Retina (tissue), 1 donor: ENCODE measurements around the gene FOXP4.
A peak's percentile ranks its signal among the peaks of the same experiment; 100 is the strongest.

ENCODE experiments used
- DNase-seq: peaks from one replicate; pipeline ENCODE4 v3.0.0-alpha.2; 2016

FOXP4 gene

GRCh38 chr6:41587131-41587879, 41.1 kb downstream of the FOXP4 start:
- DNase-seq: peak; percentile 78

DNA sequence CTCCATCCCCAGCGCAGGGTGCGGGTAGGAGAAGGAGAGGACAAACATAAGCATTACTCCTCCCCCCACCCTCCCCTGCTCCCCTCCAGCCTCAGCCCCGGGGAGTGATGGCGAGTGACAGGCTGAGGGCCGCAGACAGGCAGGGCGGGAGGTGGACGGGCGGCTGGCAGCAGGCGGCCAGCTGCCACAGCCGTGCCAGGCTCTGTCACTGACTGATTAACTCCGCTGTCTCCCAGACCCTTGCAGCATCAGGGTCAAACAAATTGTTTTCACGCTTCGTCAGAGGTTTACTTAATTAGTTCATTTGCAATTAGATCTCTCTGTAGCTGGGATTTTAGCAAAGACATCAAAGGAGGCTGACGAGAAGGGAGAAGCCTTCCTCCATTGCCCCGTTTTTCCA, 41.9 kb downstream of the FOXP4 start:
- peak; percentile 76 for DNase-seq

GRCh38 chr6:41589223-41589622, 43.0 kb downstream of the FOXP4 start:
- no peak for DNase-seq

GRCh38 chr6:41589636-41590622, 43.7 kb downstream of the FOXP4 start:
- DNase-seq: no peak

GRCh38 chr6:41591122-41591521, 44.9 kb downstream of the FOXP4 start:
- DNase-seq: no peak

DNA sequence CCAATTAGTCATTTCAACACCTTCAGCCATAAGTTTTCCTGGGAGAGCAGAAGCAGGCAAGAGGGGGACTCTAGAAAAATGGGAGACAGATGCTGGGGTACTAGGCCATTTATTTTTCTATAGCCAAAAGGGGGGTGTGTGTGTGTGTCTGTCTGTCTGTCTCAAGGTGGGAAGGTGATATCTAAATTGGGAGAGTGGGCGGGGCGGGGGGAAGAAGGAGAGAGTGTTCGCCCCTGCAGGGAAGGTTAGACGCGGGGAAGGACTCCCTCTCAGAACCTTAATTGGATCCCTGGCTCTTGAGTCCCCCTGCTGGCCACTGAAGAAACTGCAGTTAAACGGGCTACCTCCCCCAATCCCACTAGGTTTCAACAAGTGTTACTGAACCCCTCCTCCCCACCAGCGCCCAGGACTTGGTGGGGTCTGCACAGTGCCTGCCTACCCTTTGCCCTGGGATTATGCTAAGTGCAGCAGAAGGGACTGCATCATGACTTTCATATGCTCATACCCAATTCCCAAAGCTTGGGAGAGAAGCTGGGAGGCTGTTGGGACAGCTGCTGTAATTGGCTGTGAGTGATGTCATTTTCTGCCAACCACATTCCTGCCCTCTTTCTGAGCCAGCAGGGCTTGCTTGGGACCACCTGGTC, 45.8 kb downstream of the FOXP4 start:
- DNase-seq: peak; percentile 93

GRCh38 chr6:41593406-41593805, 47.2 kb downstream of the FOXP4 start:
- DNase-seq: peak; percentile 78

DNA sequence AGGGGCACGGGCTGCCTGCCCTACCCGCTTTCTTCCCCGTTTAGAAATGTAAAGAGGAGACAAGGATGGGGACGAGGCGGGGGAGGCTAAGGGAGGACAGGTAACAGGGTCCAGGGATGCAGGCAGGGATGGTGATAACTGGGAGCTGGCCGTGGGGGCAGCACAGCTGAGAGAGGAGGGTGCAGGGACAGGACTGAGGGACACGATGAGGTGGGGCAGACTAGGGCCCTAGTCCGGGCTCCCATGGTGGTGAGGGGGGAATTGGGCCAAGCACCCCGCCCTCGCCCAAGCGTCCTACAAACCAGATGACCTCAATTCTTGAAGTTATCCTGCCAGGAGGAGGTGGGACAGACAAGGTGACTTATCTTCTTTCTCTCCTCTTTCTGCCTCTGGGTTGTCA, 47.7 kb downstream of the FOXP4 start:
- DNase-seq: no peak

- no peak for DNase-seq
These were observed 48.1 kb downstream of the FOXP4 start for GRCh38 chr6:41594326-41594725.

DNA sequence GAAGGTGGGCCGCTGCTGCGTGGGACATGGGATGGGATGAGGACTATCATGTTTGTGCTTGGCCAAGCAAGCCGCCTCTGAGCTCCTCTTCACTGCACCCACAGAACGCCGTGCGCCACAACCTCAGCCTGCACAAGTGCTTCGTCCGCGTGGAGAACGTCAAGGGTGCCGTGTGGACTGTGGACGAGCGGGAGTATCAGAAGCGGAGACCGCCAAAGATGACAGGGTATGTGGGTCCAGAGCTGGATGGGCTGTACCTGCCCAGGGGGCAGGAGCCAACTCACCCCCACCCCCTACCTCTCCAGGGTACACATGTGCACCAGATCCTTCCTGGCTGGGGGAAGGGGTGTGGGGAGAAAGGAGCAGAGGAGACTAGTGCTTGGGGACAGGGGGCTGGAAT, 48.6 kb downstream of the FOXP4 start:
- no peak for DNase-seq

- DNase-seq: no peak
These were observed 49.0 kb downstream of the FOXP4 start for GRCh38 chr6:41595166-41595565.

DNA sequence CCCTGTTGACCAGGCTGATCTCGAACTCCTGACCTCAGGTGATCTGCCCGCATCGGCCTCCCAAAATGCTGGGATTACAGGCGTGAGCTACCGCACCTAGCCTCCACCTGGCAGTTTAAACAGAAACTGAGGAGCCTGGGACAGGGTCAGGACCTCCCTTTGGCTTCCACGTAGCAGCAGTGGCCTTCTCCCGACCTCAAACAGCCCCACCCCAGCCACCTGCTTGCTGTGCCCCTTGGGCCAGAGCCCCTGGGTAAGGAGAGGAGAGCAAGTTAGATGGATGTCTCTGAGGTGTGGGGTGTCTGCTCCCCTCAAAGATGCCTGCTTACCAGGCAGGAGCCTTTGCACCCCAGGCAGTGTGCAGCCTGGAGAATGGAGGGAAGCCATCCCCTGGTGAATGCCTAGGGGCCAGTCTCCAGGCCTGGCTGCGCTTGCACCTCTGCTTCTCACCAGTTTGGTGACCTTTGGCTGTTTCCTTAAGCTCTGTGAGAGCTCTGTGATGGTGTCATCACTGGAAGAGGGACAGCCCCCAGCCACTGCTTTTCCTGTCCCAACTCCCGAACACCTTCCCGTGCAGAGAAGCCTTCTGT, 50.0 kb downstream of the FOXP4 start:
- DNase-seq: no peak

DNA sequence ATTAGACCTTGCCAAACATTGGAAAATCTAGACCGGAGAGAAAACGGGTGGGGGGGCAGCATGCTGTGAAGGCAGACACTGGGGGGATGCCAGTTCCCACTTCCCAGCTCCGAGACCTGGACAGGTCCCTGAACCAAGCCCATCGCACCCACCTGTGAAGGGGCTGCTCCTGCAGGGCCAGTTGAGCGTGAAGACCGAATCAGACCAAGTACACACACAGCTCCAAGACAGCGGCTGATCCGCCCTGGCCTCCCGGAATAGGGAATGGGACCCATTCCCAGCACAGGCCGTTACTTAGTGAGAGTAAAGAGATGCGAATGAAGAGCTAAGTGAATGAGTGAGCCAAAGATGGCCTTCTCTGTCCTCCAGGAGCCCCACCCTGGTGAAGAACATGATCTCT, 50.6 kb downstream of the FOXP4 start:
- no peak for DNase-seq

- DNase-seq: no peak
These were observed 51.2 kb downstream of the FOXP4 start for GRCh38 chr6:41597246-41598000.

DNA sequence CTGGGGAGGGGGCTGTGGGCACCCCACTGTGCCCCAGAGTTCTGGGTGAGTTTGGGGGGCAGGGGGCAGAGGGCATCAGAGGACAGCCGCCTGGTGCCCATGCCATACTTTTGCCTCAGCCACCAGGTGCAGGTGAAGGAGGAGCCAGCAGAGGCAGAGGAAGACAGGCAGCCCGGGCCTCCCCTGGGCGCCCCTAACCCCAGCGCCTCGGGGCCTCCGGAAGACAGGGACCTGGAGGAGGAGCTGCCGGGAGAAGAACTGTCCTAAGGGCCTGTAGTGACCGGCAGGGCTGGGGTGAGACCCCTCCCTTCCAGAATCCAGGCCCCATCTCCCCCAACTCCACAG, 52.5 kb downstream of the FOXP4 start:
- DNase-seq: no peak

DNA sequence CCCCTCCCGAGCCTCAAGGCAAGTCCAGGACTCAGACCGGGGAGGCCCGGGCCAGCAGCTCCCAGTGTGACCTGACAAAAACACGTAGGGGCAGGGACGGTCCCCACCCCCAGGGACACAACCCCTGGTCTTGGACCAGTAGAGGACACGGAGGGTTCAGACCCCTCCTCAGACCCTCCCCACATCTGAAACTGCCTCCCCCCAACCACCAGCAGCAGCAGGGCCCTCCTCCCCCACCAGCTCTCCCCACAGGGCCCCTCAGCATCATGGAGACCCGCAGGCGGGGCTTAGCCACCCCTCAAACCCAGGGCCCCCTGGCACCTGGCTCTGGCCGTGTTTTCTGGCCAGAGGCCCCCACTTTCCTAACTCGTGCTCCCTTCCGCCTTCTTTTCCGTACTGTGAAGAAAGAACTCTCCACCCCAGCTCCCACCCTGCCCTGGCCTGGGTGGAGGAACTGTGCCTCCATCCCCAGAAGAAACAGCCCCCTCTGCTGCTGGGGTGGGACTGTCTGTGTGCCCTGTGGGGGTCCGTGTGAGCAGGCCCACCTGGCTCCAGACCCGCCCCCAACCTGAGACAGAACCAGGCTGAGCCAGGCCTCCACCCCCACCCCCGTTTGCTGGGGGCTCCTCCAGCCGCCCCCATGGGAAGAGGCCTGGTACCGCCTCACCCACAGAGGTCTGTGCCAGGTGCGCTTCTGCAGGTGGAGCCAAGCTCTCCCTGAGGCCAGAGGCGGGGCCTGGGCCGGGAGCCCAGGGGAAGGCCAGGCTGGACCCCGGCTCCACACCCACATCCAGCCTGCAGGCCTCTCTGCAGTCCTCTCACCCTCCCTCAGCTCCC, 53.1 kb downstream of the FOXP4 start:
- no peak for DNase-seq

GRCh38 chr6:41599852-41600445, 53.8 kb downstream of the FOXP4 start:
- peak; percentile 12 for DNase-seq

DNA sequence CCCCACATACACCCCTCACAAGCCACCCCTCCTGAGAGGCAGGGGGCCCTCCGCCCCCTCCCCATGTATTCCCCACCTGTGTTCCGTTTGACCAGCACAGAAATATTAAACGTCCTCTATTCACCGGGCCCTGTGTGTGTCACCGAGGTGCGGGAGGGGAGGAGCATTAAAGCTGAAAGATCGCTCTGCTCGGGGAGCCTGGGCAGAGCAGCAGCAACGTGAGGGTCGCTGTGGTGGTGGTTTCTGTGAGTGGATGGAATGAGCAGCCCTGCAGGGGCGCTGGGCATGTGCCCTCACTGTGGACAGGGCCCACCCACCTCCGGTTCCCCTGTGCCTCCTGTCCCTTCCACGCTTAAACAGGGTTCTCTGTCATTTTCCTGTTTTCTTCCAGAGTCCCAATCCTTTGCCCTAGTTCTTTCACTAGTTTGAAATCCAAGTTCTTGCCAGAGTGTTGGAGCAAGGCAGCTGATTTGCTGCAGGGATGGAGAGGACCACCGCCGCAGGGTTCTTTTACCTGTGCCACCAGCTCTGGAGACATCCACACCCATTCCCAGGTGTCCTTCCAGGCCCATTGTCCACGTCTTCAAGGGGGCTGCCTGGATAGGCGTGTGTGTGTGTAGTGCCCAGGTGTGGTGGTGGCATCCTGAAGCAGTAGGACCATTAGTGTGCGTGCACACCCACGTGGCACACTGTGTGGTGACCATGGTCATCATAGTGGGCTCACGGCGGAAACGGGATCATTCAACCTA, 54.5 kb downstream of the FOXP4 start:
- peak; percentile 23 for DNase-seq

DNA sequence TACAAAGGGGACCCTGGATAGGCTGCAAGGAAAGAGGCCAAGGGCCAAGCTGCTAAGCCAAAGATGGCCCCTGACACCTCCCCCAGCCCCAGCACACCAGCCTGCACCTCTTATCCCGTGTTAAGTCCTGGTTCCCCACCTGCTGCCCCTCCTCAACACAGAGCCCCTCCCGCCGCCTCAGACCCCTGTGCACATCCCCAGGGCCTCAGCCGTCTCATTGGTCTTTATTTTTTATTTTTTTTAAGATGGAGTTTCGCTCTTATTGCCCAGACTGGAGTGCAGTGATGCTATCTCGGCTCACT, 55.0 kb downstream of the FOXP4 start:
- peak; percentile 11 for DNase-seq

GRCh38 chr6:41602422-41602743, 56.2 kb downstream of the FOXP4 start:
- DNase-seq: peak; percentile 44
